OCI-LY3 (cell line): ENCODE results near the gene ELFN2.

Experiments used
- EZH2phosphoT487 ChIP-seq: fragments of 200-600 bp; shearing (Covaris generic); IDR thresholded peaks from 2 replicates; pipeline ENCODE4 v1.6.1; 2018; ENCODE audit warnings: antibody characterized with exemption, mixed run types, low read depth
- TF ChIP-seq, protein P1 (sequence below): fragments of 200-600, 300-600 bp; sonication (generic); IDR thresholded peaks from 2 replicates; pipeline ENCODE4 v1.5.1; 2014; ENCODE audit warnings: antibody characterized with exemption, low read length, low read depth

DNA sequence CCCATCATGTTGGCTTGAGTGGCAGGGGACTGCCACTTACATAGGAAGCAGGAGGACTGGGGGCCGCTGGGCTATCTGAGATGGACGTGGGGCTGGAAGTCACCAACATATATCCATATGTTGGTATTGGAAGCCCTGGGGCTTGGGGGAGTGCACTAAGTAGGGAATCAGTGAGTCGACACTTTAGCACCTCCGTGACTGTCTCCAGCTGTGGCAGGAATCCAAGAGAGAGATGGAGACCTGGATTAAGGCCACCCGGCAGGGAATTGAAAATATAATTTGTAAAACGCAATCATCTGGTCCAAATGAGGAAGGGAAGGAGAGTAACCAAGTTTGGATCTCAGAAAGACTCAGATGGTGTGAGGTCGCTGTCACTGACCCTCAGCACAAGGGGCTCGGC is 68.4 kb downstream of the ELFN2 start:
- TF ChIP-seq, protein P1, sequence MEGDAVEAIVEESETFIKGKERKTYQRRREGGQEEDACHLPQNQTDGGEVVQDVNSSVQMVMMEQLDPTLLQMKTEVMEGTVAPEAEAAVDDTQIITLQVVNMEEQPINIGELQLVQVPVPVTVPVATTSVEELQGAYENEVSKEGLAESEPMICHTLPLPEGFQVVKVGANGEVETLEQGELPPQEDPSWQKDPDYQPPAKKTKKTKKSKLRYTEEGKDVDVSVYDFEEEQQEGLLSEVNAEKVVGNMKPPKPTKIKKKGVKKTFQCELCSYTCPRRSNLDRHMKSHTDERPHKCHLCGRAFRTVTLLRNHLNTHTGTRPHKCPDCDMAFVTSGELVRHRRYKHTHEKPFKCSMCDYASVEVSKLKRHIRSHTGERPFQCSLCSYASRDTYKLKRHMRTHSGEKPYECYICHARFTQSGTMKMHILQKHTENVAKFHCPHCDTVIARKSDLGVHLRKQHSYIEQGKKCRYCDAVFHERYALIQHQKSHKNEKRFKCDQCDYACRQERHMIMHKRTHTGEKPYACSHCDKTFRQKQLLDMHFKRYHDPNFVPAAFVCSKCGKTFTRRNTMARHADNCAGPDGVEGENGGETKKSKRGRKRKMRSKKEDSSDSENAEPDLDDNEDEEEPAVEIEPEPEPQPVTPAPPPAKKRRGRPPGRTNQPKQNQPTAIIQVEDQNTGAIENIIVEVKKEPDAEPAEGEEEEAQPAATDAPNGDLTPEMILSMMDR = no peak
- TF ChIP-seq EZH2phosphoT487 = no peak
